ENCODE data around the gene ZNF765.
"Not testable (repeated sequence)": the region's sequence is repeated elsewhere in the genome, so short reads cannot be mapped to it uniquely, and the experiment has no call there.

Gene ZNF765

DNA sequence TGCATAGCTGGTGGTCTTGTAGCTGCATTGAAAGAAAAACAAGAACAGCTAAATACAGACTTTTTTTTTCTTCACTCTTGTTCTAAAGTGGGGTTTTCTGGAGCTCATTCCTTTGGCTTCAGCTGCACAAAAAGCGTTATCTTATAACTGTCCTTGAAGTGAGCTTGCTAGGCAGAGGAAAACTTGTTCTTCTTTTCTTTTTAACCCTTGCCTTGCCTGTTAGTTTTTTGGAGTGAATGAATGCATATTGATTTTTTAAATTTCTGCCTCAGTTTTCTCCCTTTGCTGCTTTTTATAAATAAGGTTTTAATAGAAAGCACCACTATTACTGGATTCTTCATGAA lies 1.5 kb downstream of the ZNF765 start:
- peaks cover 9 to 31% of the 10 kb centered on the region in 2 donors for H3K36me3 ChIP-seq (replicated peaks in 1 of 2; ENCODE audit: control insufficient read depth in 2 of 2, insufficient read depth in 2 of 2, low read length in 2 of 2)
- H2BK5ac ChIP-seq (ENCODE audit: low read length), result no peak overlapping the region
- H3K4me1 ChIP-seq (ENCODE audit: control insufficient read depth in 2 of 2, insufficient read depth in 1 of 2, low read depth in 1 of 2, low read length in 2 of 2), result peaks cover 0 to 3% of the 10 kb centered on the region in 2 donors
- H3K4ac ChIP-seq (ENCODE audit: low read length), result no peak overlapping the region
- no peak overlapping the region for H3K14ac ChIP-seq (ENCODE audit: low read length)
- no CpG with 5 or more reads among the region's 1 CpG for WGBS, 2 donors (ENCODE audit: extremely low coverage in 2 of 2, insufficient read length in 2 of 2, insufficient replicate concordance in 1 of 2)
- H2AFZ ChIP-seq (ENCODE audit: low read length), result no peak overlapping the region
- H2AK5ac ChIP-seq (ENCODE audit: low read depth, low read length), result no peak overlapping the region
- peaks cover 0 to 20% of the 10 kb centered on the region in 2 donors for H3K9me3 ChIP-seq (replicated peaks in 1 of 2; ENCODE audit: control insufficient read depth in 2 of 2, insufficient read depth in 1 of 2, low read depth in 1 of 2, low read length in 2 of 2)
- no peak overlapping the region for H4K8ac ChIP-seq (ENCODE audit: low read depth, low read length)
- no peak for DNase-seq (ENCODE audit: low spot score)
- H2BK12ac ChIP-seq (ENCODE audit: low read length), result no peak overlapping the region
- H3K18ac ChIP-seq (ENCODE audit: low read length), result no peak overlapping the region
- H3K27me3 ChIP-seq (ENCODE audit: control insufficient read depth in 3 of 3, insufficient read depth in 3 of 3, low read depth in 1 of 3, low read length in 3 of 3), result no peaks in the 10 kb centered on the region
- no peak overlapping the region for H2BK120ac ChIP-seq (ENCODE audit: low read depth, low read length)
- no peak overlapping the region for H2BK15ac ChIP-seq (ENCODE audit: low read length)
- peak overlapping the region in 1 of 2 donors; percentile 79 for H3K4me3 ChIP-seq (ENCODE audit: low read length in 2 of 2)
- H4K91ac ChIP-seq (ENCODE audit: low read depth, low read length, poor library complexity), result no peak overlapping the region
- H3K9ac ChIP-seq (ENCODE audit: low read depth, low read length, poor library complexity), result no peak overlapping the region
- H3K4me2 ChIP-seq (ENCODE audit: insufficient read depth, low read length, poor library complexity, severe bottlenecking), result peak overlapping the region; percentile 14
- H3K23ac ChIP-seq (ENCODE audit: low read depth, low read length, poor library complexity), result no peak overlapping the region
- no peak overlapping the region for H3K27ac ChIP-seq (replicated peaks; ENCODE audit: low read length)
- H3K79me1 ChIP-seq (ENCODE audit: low read depth, low read length), result peaks cover 2% of the 10 kb centered on the region

DNA sequence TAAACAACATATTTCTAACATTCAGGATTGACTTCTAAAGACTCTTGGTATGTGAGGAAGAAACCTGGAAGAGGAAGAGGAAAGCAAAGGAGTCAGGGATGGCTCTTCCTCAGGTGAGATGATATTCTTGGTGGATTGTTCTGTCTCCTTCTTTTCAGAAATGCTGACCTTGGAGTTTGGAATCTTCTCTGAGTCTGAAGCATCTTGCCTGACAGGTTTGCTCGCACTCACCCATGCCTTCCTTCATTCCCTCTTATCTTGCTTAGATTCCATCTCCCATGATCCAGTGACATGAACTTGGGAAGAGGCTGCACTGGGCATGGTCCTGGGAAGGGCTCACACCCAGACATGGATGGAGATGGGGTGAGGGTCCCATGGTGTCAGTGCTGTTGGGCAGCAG lies 3.0 kb downstream of the ZNF765 start:
- not testable (repeated sequence) for H2BK120ac ChIP-seq (ENCODE audit: low read depth, low read length); H3K18ac ChIP-seq (ENCODE audit: low read length); H3K4me3 ChIP-seq (ENCODE audit: low read length in 2 of 2); H2AFZ ChIP-seq (ENCODE audit: low read length); H2AK5ac ChIP-seq (ENCODE audit: low read depth, low read length); H2BK12ac ChIP-seq (ENCODE audit: low read length); DNase-seq (ENCODE audit: low spot score); H3K4ac ChIP-seq (ENCODE audit: low read length); H3K4me2 ChIP-seq (ENCODE audit: insufficient read depth, low read length, poor library complexity, severe bottlenecking); H4K91ac ChIP-seq (ENCODE audit: low read depth, low read length, poor library complexity); H3K27ac ChIP-seq (replicated peaks; ENCODE audit: low read length); H2BK15ac ChIP-seq (ENCODE audit: low read length); H4K8ac ChIP-seq (ENCODE audit: low read depth, low read length); H3K79me1 ChIP-seq (ENCODE audit: low read depth, low read length); H3K4me1 ChIP-seq (ENCODE audit: control insufficient read depth in 2 of 2, insufficient read depth in 1 of 2, low read depth in 1 of 2, low read length in 2 of 2); H3K27me3 ChIP-seq (ENCODE audit: control insufficient read depth in 3 of 3, insufficient read depth in 3 of 3, low read depth in 1 of 3, low read length in 3 of 3); H3K14ac ChIP-seq (ENCODE audit: low read length); H3K9ac ChIP-seq (ENCODE audit: low read depth, low read length, poor library complexity); H2BK5ac ChIP-seq (ENCODE audit: low read length); H3K23ac ChIP-seq (ENCODE audit: low read depth, low read length, poor library complexity)
- Histone ChIP-seq H3K36me3 (replicated peaks in 1 of 2; ENCODE audit: control insufficient read depth in 2 of 2, insufficient read depth in 2 of 2, low read length in 2 of 2) (peaks cover 14 to 42% of the 10 kb centered on the region in 2 donors), H3K9me3 (replicated peaks in 1 of 2; ENCODE audit: control insufficient read depth in 2 of 2, insufficient read depth in 1 of 2, low read depth in 1 of 2, low read length in 2 of 2) (peaks cover 0 to 26% of the 10 kb centered on the region in 2 donors)
- WGBS, 2 donors (ENCODE audit: extremely low coverage in 2 of 2, insufficient read length in 2 of 2, insufficient replicate concordance in 1 of 2), result no CpG with 5 or more reads among the region's 1 CpG

DNA sequence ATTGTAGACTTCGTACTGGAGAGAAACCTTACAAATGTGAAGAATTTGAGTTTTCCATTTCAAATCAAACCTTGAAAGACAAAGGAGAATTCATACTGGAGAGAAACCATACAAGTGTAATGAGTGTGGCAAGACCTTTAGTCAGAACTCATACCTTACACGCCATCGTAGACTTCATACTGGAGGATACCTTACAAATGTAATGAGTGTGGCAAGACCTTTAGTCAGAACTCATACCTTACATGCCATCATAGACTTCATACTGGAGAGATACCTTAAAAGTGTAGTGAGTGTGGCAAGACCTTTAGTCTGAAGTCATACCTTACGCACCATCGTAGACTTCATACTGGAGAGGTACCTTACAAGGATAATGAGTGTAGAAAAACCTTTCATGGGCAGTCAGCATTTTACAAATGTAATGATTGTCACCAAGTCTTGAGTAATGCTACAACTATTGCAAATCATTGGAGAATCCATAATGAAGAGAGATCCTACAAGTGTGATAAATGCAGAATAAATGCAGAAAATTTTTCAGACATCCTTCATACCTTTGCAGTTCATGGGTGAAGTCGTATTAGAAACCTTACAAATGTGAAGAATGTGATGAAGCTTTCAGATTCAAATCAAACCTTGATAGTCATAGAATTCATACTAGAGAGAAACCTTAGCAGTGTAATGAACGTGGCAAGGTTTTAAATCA lies 14.7 kb downstream of the ZNF765 start:
- H3K4me2 ChIP-seq (ENCODE audit: insufficient read depth, low read length, poor library complexity, severe bottlenecking), result no peak overlapping the region
- no peak overlapping the region for H3K27ac ChIP-seq (replicated peaks; ENCODE audit: low read length)
- no peak for DNase-seq (ENCODE audit: low spot score)
- no peak overlapping the region for H3K18ac ChIP-seq (ENCODE audit: low read length)
- no peaks in the 10 kb centered on the region for H3K4me1 ChIP-seq (ENCODE audit: control insufficient read depth in 2 of 2, insufficient read depth in 1 of 2, low read depth in 1 of 2, low read length in 2 of 2)
- WGBS, 2 donors (ENCODE audit: extremely low coverage in 2 of 2, insufficient read length in 2 of 2, insufficient replicate concordance in 1 of 2), result no CpG with 5 or more reads among the region's 7 CpGs
- H3K14ac ChIP-seq (ENCODE audit: low read length), result no peak overlapping the region
- no peaks in the 10 kb centered on the region for H3K79me1 ChIP-seq (ENCODE audit: low read depth, low read length)
- H3K27me3 ChIP-seq (ENCODE audit: control insufficient read depth in 3 of 3, insufficient read depth in 3 of 3, low read depth in 1 of 3, low read length in 3 of 3), result no peaks in the 10 kb centered on the region
- H3K4me3 ChIP-seq (ENCODE audit: low read length in 2 of 2), result no peak overlapping the region
- no peak overlapping the region for H2BK15ac ChIP-seq (ENCODE audit: low read length)
- H4K91ac ChIP-seq (ENCODE audit: low read depth, low read length, poor library complexity), result no peak overlapping the region
- H3K9me3 ChIP-seq (replicated peaks in 1 of 2; ENCODE audit: control insufficient read depth in 2 of 2, insufficient read depth in 1 of 2, low read depth in 1 of 2, low read length in 2 of 2), result peaks cover 20 to 79% of the 10 kb centered on the region in 2 donors
- no peak overlapping the region for H2BK120ac ChIP-seq (ENCODE audit: low read depth, low read length)
- H3K36me3 ChIP-seq (replicated peaks in 1 of 2; ENCODE audit: control insufficient read depth in 2 of 2, insufficient read depth in 2 of 2, low read length in 2 of 2), result peaks cover 21 to 56% of the 10 kb centered on the region in 2 donors
- H2AFZ ChIP-seq (ENCODE audit: low read length), result no peak overlapping the region
- H2AK5ac ChIP-seq (ENCODE audit: low read depth, low read length), result no peak overlapping the region
- H2BK12ac ChIP-seq (ENCODE audit: low read length), result no peak overlapping the region
- no peak overlapping the region for H3K4ac ChIP-seq (ENCODE audit: low read length)
- no peak overlapping the region for H3K23ac ChIP-seq (ENCODE audit: low read depth, low read length, poor library complexity)
- no peak overlapping the region for H2BK5ac ChIP-seq (ENCODE audit: low read length)
- no peak overlapping the region for H3K9ac ChIP-seq (ENCODE audit: low read depth, low read length, poor library complexity)
- H4K8ac ChIP-seq (ENCODE audit: low read depth, low read length), result no peak overlapping the region

DNA sequence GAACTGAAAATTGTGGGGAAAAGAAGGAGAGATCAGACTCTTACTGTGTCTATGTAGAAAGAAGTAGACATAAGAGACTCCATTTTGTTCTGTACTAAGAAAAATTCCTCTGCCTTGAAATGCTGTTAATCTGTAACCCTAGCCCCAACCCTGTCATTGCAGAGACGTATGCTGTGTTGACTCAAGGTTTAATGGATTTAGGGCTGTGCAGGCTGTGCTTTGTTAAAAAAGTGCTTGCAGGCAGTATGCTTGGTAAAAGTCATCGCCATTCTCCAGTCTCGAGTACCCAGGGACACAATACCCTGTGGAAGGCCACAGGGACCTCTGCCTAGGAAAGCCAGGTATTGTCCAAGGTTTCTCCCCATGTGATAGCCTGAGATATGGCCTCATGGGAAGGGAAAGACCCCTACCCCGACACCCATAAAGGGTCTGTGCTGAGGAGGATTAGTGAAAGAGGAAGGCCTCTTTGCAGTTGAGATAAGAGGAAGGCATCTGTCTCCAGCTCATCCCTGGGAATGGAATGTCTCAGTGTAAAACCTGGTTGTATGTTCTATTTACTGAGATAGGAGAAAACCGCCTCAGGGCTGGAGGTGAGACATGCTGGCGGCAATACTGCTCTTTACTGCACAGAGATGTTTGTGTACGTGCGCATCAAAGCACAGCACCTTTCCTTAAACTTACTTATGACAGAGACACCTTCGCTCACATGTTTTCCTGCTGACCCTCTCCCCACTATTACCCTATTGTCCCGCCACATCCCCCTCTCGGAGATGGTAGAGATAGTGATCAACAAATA lies 25.8 kb downstream of the ZNF765 start:
- H4K8ac ChIP-seq (ENCODE audit: low read depth, low read length); H2BK15ac ChIP-seq (ENCODE audit: low read length); H3K4me2 ChIP-seq (ENCODE audit: insufficient read depth, low read length, poor library complexity, severe bottlenecking); H3K9ac ChIP-seq (ENCODE audit: low read depth, low read length, poor library complexity); H2BK120ac ChIP-seq (ENCODE audit: low read depth, low read length); H3K18ac ChIP-seq (ENCODE audit: low read length); H2BK12ac ChIP-seq (ENCODE audit: low read length); H3K27ac ChIP-seq (replicated peaks; ENCODE audit: low read length); H2AFZ ChIP-seq (ENCODE audit: low read length); H3K23ac ChIP-seq (ENCODE audit: low read depth, low read length, poor library complexity); H3K79me1 ChIP-seq (ENCODE audit: low read depth, low read length); H3K4me3 ChIP-seq (ENCODE audit: low read length in 2 of 2); H2AK5ac ChIP-seq (ENCODE audit: low read depth, low read length); DNase-seq (ENCODE audit: low spot score); H3K36me3 ChIP-seq (replicated peaks in 1 of 2; ENCODE audit: control insufficient read depth in 2 of 2, insufficient read depth in 2 of 2, low read length in 2 of 2); H3K14ac ChIP-seq (ENCODE audit: low read length); H3K4ac ChIP-seq (ENCODE audit: low read length); H3K4me1 ChIP-seq (ENCODE audit: control insufficient read depth in 2 of 2, insufficient read depth in 1 of 2, low read depth in 1 of 2, low read length in 2 of 2); H3K27me3 ChIP-seq (ENCODE audit: control insufficient read depth in 3 of 3, insufficient read depth in 3 of 3, low read depth in 1 of 3, low read length in 3 of 3); H2BK5ac ChIP-seq (ENCODE audit: low read length); H4K91ac ChIP-seq (ENCODE audit: low read depth, low read length, poor library complexity); H3K9me3 ChIP-seq (replicated peaks in 1 of 2; ENCODE audit: control insufficient read depth in 2 of 2, insufficient read depth in 1 of 2, low read depth in 1 of 2, low read length in 2 of 2): not testable (repeated sequence)
- WGBS, 2 donors (ENCODE audit: extremely low coverage in 2 of 2, insufficient read length in 2 of 2, insufficient replicate concordance in 1 of 2), result no CpG with 5 or more reads among the region's 11 CpGs

All from neuronal stem cell (in vitro differentiated cells).